Skin of body (tissue), 2 donors: Measurements from ENCODE around the gene DPP8. TPM values are rescaled to one million over a fixed set of nuclear protein-coding genes. Genes with fewer than 3 reads are reported as not detected.
"Not testable (repeated sequence)": the region's sequence is repeated elsewhere in the genome, so short reads cannot be mapped to it uniquely, and the experiment has no call there.

Source experiments
- DNase-seq: peaks from one replicate; lab custom pipeline; 2025; lab: John Stamatoyannopoulos, UW
- total RNA-seq: library from RNA; depleted of rRNA; stranded (reverse); fragments of >200 nt; gene quantifications from one replicate; pipeline ENCODE4 v1.2.3, GENCODE V29; 2014

DPP8 gene
- total RNA-seq, 1 donor from 2014 or later: 38.5 TPM

GRCh38 chr15:65525622-65526021, 8.1 kb upstream of the DPP8 start:
- DNase-seq: no peak

DNA sequence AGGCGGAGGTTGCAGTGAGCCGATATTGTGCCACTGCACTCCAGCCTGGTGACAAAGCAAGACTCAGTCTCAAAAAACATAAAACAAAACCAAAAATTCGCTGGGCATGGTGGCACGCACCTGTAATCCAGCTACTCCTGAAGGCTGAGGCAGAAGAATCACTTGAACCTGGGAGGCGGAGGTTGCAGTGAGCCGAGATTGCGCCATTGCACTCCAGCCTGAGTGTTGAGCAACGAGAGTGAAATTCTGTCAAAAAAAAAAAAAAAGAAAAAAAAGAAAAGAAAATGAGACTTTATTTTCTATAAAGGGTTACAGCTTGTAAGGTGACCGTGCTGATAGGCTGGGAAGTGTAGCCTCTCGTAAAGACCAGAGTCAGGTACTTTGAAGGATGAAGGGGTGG, 6.7 kb upstream of the DPP8 start:
- DNase-seq: no peak

GRCh38 chr15:65521350-65521749, 3.9 kb upstream of the DPP8 start:
- DNase-seq: no peak

DNA sequence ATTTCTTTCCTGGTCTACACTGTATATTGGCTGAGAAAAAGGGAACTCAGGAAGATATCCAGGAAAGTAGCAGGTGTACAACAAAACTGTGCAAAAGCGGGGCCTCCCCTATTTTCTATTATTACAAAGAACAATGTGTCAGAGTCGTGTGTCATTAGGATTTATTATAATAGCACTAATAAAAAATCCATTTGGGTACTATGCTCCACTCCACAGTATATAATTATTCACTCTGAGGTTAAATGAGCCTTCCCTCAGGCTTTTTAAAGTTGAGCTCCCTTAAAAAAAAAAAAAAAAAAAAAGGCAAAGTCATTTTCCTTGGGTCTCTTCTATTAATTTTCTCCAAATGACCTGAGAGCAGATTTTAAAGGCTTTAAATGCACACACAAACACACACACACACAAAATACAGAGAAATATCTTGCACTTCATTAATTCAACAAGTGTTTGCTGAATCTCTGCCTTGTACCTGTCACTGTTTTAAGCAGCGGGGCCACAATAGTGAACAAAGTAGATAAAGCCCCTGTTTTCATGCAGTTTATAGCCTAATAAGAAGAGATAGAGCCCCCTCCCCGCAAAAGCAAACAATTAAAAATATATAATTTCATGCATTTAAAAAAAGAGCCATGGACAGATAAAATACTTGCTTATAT, 1.3 kb upstream of the DPP8 start:
- DNase-seq: no peak

- DNase-seq: no peak
Measured at GRCh38 chr15:65517866-65518207, 348 bp upstream of the DPP8 start.

- DNase-seq: peak; percentile 41
Measured at GRCh38 chr15:65512807-65513416, 4.6 kb downstream of the DPP8 start.

- DNase-seq: no peak
Measured at GRCh38 chr15:65512189-65512588, 5.3 kb downstream of the DPP8 start.

DNA sequence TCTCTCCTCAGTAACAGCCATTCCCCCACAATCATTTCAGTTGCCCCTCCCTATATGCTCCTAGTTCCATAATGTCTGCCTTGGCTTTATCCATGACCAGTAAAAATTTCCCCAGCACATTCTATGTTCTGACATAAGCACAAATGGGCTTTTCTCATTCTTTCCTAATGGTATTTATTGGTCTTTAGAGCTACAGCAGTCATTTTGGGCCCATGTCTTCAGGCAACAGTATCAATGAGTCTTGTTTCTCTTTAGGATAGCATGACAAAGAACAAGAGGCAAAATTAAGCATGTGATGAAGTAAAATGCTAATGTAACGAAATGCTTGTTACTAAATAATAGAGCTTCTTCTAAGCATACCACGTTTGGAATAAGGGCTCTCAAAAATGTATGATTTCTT, 8.2 kb downstream of the DPP8 start:
- DNase-seq: no peak

DNA sequence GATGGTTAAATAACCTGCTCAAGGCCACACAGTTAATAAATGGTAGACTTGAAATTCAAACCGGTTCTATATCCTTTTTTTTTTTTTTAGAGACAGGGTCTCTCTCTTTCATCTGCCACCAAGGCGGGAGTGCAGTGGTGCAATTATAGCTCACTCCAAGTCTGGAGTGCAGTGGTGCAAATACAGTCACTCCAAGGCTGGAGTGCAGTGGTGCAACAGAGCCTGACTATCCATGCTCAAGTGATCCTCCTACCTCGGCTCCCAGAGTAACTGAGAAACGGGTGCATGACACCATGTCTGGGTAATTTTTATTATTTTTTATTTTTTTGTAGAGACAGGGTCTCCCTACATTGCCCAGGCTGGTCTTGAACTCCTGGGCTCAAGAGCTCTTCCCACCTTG, 23.4 kb downstream of the DPP8 start:
- DNase-seq: no peak

GRCh38 chr15:65484876-65485275, 32.6 kb downstream of the DPP8 start:
- no peak for DNase-seq

DNA sequence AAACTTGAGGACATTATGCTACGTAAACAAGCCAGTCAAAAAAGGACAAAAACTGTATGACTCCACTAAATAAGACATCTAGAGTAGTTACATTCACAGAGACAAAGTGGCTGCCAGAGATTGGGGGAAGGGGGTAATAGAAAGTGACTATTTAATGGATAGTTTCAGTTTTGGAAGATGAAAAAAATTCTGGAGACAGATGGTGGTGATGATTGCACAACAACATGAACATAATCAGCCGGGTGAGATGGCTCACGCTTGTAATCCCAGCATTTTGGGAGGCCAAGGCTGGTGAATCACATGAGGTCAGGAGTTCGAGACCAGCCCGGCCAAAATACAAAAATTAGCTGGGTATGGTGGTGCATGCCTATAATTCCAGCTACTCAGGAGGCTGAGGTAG, 40.6 kb downstream of the DPP8 start:
- DNase-seq: no peak

GRCh38 chr15:65470866-65471265, 46.6 kb downstream of the DPP8 start:
- DNase-seq: no peak

GRCh38 chr15:65468229-65468909, 49.1 kb downstream of the DPP8 start:
- DNase-seq: no peak

DNA sequence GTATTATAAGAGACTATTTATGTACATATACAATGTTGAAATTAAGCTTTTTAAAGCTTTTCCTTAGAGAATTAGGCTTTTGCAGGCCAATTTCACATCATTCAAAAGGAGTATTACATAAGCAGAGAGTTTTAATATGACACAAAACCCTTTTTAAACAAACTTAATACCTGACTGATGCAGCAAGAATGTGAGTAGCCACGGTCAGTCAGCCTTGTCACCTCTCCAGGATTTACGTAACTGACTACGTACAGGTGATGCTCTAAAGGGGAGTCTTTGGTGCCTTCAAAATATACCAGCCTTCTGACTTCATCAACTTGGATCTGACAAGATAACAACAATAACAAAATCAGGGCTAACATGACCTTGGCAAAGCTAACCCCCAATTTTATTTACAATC, 50.6 kb downstream of the DPP8 start:
- DNase-seq: no peak

- not testable (repeated sequence) for DNase-seq
Measured at GRCh38 chr15:65463096-65463495, 54.4 kb downstream of the DPP8 start.

- no peak for DNase-seq
Measured at GRCh38 chr15:65460741-65461347, 56.6 kb downstream of the DPP8 start.

GRCh38 chr15:65455256-65455655, 62.2 kb downstream of the DPP8 start:
- not testable (repeated sequence) for DNase-seq

DNA sequence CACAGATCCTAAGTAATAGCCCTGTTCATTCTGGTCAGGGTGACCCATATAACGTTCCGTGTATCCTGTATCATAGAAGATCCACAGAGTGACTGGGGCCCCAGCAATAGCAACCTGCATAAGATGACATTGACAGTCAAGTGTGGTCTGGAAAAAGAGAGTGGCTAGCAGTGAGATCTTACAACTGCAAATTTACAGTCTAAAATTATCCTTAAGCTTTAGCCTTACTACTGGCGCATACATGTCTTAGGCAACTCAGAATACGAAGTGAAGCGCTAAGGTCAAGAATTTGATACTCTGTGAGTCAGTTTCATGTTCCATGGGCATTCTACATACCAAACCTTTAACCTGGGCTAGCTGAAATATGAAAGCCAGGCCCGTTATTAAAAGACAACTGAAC, 65.5 kb downstream of the DPP8 start:
- no peak for DNase-seq

- no peak for DNase-seq
Measured at GRCh38 chr15:65450556-65450955, 66.9 kb downstream of the DPP8 start.

GRCh38 chr15:65447145-65447544, 70.3 kb downstream of the DPP8 start:
- no peak for DNase-seq

- DNase-seq: no peak
Measured at GRCh38 chr15:65434201-65434600, 83.3 kb downstream of the DPP8 start.

GRCh38 chr15:65431731-65432130, 85.8 kb downstream of the DPP8 start:
- DNase-seq: no peak
